ENCODE data around the gene PYGB.

GRCh38 chr20:25316506-25317190, 68.8 kb downstream of the PYGB start:
- no peak for TF ChIP-seq CTCF (IDR thresholded peaks at IDR 0.05)
- no peak for TF ChIP-seq POLR2AphosphoS5 (IDR thresholded peaks at IDR 0.05; ENCODE audit: low read depth, low read length)
- TF ChIP-seq SIN3A (IDR thresholded peaks at IDR 0.05; ENCODE audit: borderline replicate concordance, insufficient read depth, low read depth, low read length): no peak
- no peak for TF ChIP-seq REST (IDR thresholded peaks at IDR 0.05; ENCODE audit: insufficient read depth in 1 of 2, low read depth in 2 of 2, low read length in 1 of 2)

All from Panc1 (cell line).